ENCODE measurements around the gene CCDC24. TPM values are rescaled to one million over a fixed set of nuclear protein-coding genes. Genes with fewer than 3 reads are reported as not detected.

CCDC24 gene
- total and polyA plus RNA-seq, 9 of the 15 experiments (the other 6 are each of a cell fraction or from before 2014, with no cell fraction given): 0.31 to 4.5 (median 1.5) TPM

DNA sequence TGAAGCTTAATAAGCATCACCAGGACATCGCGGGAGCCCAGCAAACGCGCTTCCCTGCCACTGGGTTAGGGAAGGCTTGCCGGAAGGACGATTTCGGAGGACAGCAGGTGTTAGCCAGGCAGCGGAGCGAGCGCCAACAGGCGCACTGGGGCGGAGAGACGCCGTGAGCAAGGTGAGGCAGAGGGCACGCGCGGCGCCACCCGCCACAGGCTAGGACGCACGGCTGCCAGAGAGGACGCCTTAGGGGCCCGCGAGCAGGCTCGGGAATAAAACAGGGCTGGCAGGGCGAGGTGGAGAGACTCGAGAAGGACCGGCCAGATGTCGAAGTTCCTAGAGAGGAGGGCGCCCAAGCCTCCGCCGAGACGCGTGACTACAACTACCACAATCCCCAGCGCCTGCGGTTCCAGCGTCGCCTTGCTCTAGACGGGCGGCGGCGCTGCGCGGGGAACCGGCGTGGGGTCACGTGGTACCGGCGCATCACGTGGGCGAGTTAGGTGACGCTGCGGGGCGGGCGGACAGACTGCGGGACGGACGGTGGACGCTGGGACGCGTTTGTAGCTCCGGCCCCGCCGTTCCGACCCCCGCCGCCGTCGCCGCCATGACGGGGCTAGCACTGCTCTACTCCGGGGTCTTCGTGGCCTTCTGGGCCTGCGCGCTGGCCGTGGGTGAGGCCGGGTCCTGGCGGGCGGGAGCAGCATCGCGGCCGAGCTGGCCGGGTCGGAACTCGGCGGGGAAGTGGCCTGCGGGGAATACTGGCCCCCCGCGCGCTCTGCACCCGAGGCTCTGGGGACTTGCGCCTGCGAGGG, 16.8 kb upstream of the CCDC24 start, which contains the start of gene ATP6V0B (continued):
- TF ChIP-seq ZNF609 (CRISPR knock-in tag; IDR thresholded peaks at IDR 0.05; ENCODE audit: borderline replicate concordance) (peak; percentile 64; the same call in 1 of the 2 replicates), STAG1 (CRISPR knock-in tag; IDR thresholded peaks at IDR 0.05; ENCODE audit: borderline replicate concordance) (peak; percentile 42; the same call in 1 of the 2 replicates), CBX8 (IDR thresholded peaks at IDR 0.05; ENCODE audit: borderline replicate concordance, extremely low read depth, low read depth, low read length, poor library complexity, severe bottlenecking) (no peak), CAMTA2 (CRISPR knock-in tag; conservative IDR thresholded peaks at IDR 0.05) (no peak), SP2 (IDR thresholded peaks at IDR 0.05; ENCODE audit: extremely low read depth, low read depth, low read length, poor library complexity, severe bottlenecking) (no peak), LARP7 (IDR thresholded peaks at IDR 0.05) (no peak; the same call in 1 of the 2 replicates), TRIM25 (IDR thresholded peaks at IDR 0.05; ENCODE audit: borderline replicate concordance) (no peak), YY1 (IDR thresholded peaks at IDR 0.05; ENCODE audit: borderline replicate concordance in 1 of 3, control insufficient read depth in 1 of 3, extremely low read depth in 1 of 3, insufficient read depth in 3 of 3, insufficient read length in 1 of 3, insufficient replicate concordance in 2 of 3, low read depth in 1 of 3, low read length in 2 of 3) (peak; percentile 9 to 76 (median 73)), ZNF75A (CRISPR knock-in tag; IDR thresholded peaks at IDR 0.05) (no peak), ZNF263 (CRISPR knock-in tag; IDR thresholded peaks at IDR 0.05; ENCODE audit: borderline replicate concordance) (peak; percentile 32; the same call in 1 of the 2 replicates), ZNF282 (CRISPR knock-in tag; IDR thresholded peaks at IDR 0.05) (no peak; the same call in 1 of the 2 replicates), ETV6 (IDR thresholded peaks at IDR 0.05; ENCODE audit: borderline replicate concordance in 1 of 2, low read depth in 2 of 2, low read length in 1 of 2) (no peak), ETV6 (CRISPR knock-in tag; IDR thresholded peaks at IDR 0.05; ENCODE audit: borderline replicate concordance) (no peak), ZFX (CRISPR knock-in tag; IDR thresholded peaks at IDR 0.05) (peak; percentile 94), ZNF239 (CRISPR knock-in tag; IDR thresholded peaks at IDR 0.05) (no peak), THRAP3 (IDR thresholded peaks at IDR 0.05; ENCODE audit: borderline replicate concordance) (no peak), MAFK (IDR thresholded peaks at IDR 0.05; ENCODE audit: low read length) (peak; percentile 11; the same call in 1 of the 2 replicates), ZNF589 (CRISPR knock-in tag; IDR thresholded peaks at IDR 0.05; ENCODE audit: low read depth) (peak; percentile 57; the same call in 1 of the 2 replicates), POLR2AphosphoS5 (IDR thresholded peaks at IDR 0.05; ENCODE audit: control insufficient read depth, insufficient read depth, low read depth, low read length) (peak; percentile 62), TBL1XR1 (IDR thresholded peaks at IDR 0.05; ENCODE audit: low read length in 2 of 2) (peak in 1 of 2 experiments; percentile 49; a peak in 1 of 4 replicates)
